Ovary (tissue), 3 donors: Measurements from ENCODE around the gene RGS7.

Source experiments
- CTCF ChIP-seq, 3 donors: fragments of 450-650 bp in 2 of 3; fragments of 200-600 bp in 1 of 3; IDR thresholded peaks; one replicate each; pipeline versions ENCODE4 v1.5.1 to v1.8.0; 2016 to 2022; ENCODE audit warnings: antibody characterized with exemption in 3 of 3, mild to moderate bottlenecking in 1 of 3
- POLR2A ChIP-seq: fragments of 450-650 bp; IDR thresholded peaks from one replicate; pipeline ENCODE4 v1.6.1; 2017; ENCODE audit warnings: antibody characterized with exemption, mild to moderate bottlenecking, moderate library complexity
- donor health status: DM: no; HTN: no; CAD: no.

- TF ChIP-seq CTCF (IDR thresholded peaks at IDR 0.05) = no peak
- no peak for TF ChIP-seq POLR2A
Measured at GRCh38 chr1:241081473-241081872, 275.5 kb downstream of the RGS7 start.
